Activated CD8-positive, alpha-beta T cell treated with anti-CD3 and anti-CD28 coated beads for 36 hours (primary cell): ENCODE data around the gene HTRA1. TPM values are rescaled to one million over a fixed set of nuclear protein-coding genes. Genes with fewer than 3 reads are reported as not detected.

Source experiments
- ATAC-seq: fragments of 200-7000 bp; cut with Tn5 transposase; one replicate; pipeline ENCODE4 v1.10.0; 2021; ENCODE audit warnings: mild to moderate bottlenecking, moderate library complexity
- CTCF ChIA-PET: fragments of 350-600 bp; sonication (Branson Sonifier 250); formaldehyde crosslinking; loops from one replicate; lab custom pipeline; 2021; ENCODE audit warnings: antibody characterized with exemption; lab: Charles Lee
- POLR2A ChIA-PET: fragments of 350-600 bp; sonication (Branson Sonifier 250); formaldehyde crosslinking; loops from one replicate; lab custom pipeline; 2021; ENCODE audit warnings: antibody characterized with exemption; lab: Charles Lee
- DNase-seq: peaks from one replicate; pipeline ENCODE4 v3.0.0-alpha.2; 2020
- H3K27ac Mint-ChIP-seq: one replicate; pipeline ENCODE4 v1.8.0; 2021; ENCODE audit warnings: mild to moderate bottlenecking, mixed read lengths
- H3K27me3 Mint-ChIP-seq: one replicate; pipeline ENCODE4 v1.8.0; 2021; ENCODE audit warnings: mixed read lengths
- H3K36me3 Mint-ChIP-seq: one replicate; pipeline ENCODE4 v1.8.0; 2021; ENCODE audit warnings: low read depth, mixed read lengths
- H3K4me1 Mint-ChIP-seq: one replicate; pipeline ENCODE4 v1.8.0; 2021; ENCODE audit warnings: low read depth, mixed read lengths
- H3K4me3 Mint-ChIP-seq: one replicate; pipeline ENCODE4 v1.8.0; 2021; ENCODE audit warnings: mild to moderate bottlenecking, moderate library complexity, mixed read lengths
- H3K9me3 Mint-ChIP-seq: one replicate; pipeline ENCODE4 v1.8.0; 2021; ENCODE audit warnings: mixed read lengths
- CTCF ChIP-seq: fragments of 200-600 bp; IDR thresholded peaks from one replicate; pipeline ENCODE4 v1.8.0; 2022; ENCODE audit warnings: antibody characterized with exemption, mild to moderate bottlenecking
- intact Hi-C: fragments of 100-400 bp; cut with micrococcal nuclease; formaldehyde crosslinking; loops from one replicate; pipeline ENCODE4 v1.10.0; 2022
- total RNA-seq, 2 experiments: library from RNA; stranded (reverse); gene quantifications; one replicate each; pipeline ENCODE4 v1.2.3, GENCODE V29; 2021

The HTRA1 gene
- total RNA-seq, 2 experiments from 2014 or later, result not detected

- no peak for DNase-seq
Measured at GRCh38 chr10:122485670-122486069, 24.3 kb downstream of the HTRA1 start.

GRCh38 chr10:122486406-122487080 is 25.2 kb downstream of the HTRA1 start:
- intact Hi-C loops, result no loop called here
- CTCF ChIA-PET, result interaction anchor here (1.2 to 1.6 kb wide), 2 partner anchors 10 to 20 kb away, joined by 3 to 4 read pairs; no protein-coding TSS in a partner anchor
- ATAC-seq (no peak), DNase-seq (no peak)
- Mint-ChIP-seq H3K36me3 (no peaks in the 10 kb centered on the region), H3K27me3 (peaks cover 2% of the 10 kb centered on the region), H3K27ac (no peak overlapping the region), H3K4me3 (no peak overlapping the region), H3K4me1 (peaks cover 7% of the 10 kb centered on the region), H3K9me3 (peaks cover 3% of the 10 kb centered on the region)
- POLR2A ChIA-PET, result no interaction called here
- no peak for TF ChIP-seq CTCF

More at GRCh38 chr10:122485670-122486069, 24.3 kb downstream of the HTRA1 start:
- ChIA-PET CTCF (interaction anchor here (1.2 kb wide), 1 partner anchor 19 kb away, joined by 3 read pairs; no protein-coding TSS in a partner anchor), POLR2A (no interaction called here)
- peaks cover 2% of the 10 kb centered on the region for H3K27me3 Mint-ChIP-seq
- H3K4me3 Mint-ChIP-seq, result no peak overlapping the region
- TF ChIP-seq CTCF, result no peak
- intact Hi-C loops, result no loop called here
- H3K36me3 Mint-ChIP-seq, result no peaks in the 10 kb centered on the region
- peaks cover 1% of the 10 kb centered on the region for H3K4me1 Mint-ChIP-seq
- no peak overlapping the region for H3K27ac Mint-ChIP-seq
- ATAC-seq, result no peak
- peaks cover 3% of the 10 kb centered on the region for H3K9me3 Mint-ChIP-seq

GRCh38 chr10:122487174-122487765 is 25.9 kb downstream of the HTRA1 start:
- H3K4me1 Mint-ChIP-seq, result peaks cover 10% of the 10 kb centered on the region
- peaks cover 2% of the 10 kb centered on the region for H3K27me3 Mint-ChIP-seq
- H3K27ac Mint-ChIP-seq, result no peak overlapping the region
- H3K4me3 Mint-ChIP-seq, result no peak overlapping the region
- TF ChIP-seq CTCF, result no peak
- ChIA-PET CTCF (interaction anchor here (1.6 kb wide), 1 partner anchor 10 kb away, joined by 4 read pairs; no protein-coding TSS in a partner anchor), POLR2A (no interaction called here)
- DNase-seq (no peak), ATAC-seq (no peak)
- no peaks in the 10 kb centered on the region for H3K9me3 Mint-ChIP-seq
- no peaks in the 10 kb centered on the region for H3K36me3 Mint-ChIP-seq
- intact Hi-C loops, result no loop called here

GRCh38 chr10:122490268-122490667 is 28.9 kb downstream of the HTRA1 start:
- CTCF ChIA-PET, result interaction anchor here (1.0 to 1.6 kb wide), 4 partner anchors 15 to 75 kb away, joined by 3 to 4 read pairs (median 3); no protein-coding TSS in a partner anchor
- H3K4me3 Mint-ChIP-seq, result no peak overlapping the region
- H3K36me3 Mint-ChIP-seq, result no peaks in the 10 kb centered on the region
- no peak overlapping the region for H3K27ac Mint-ChIP-seq
- POLR2A ChIA-PET, result interaction anchor here (0.7 kb wide), 1 partner anchor 24 kb away, joined by 3 read pairs; no protein-coding TSS in a partner anchor
- DNase-seq (no peak), ATAC-seq (no peak)
- H3K9me3 Mint-ChIP-seq, result no peaks in the 10 kb centered on the region
- peaks cover 6% of the 10 kb centered on the region for H3K27me3 Mint-ChIP-seq
- H3K4me1 Mint-ChIP-seq, result peaks cover 10% of the 10 kb centered on the region
- no peak for TF ChIP-seq CTCF
- intact Hi-C loops, result no loop called here
